RPMI7951 (cell line): ENCODE measurements around the gene SCMH1. TPM values are rescaled to one million over a fixed set of nuclear protein-coding genes. Genes with fewer than 3 reads are reported as not detected.

Source experiments
- DNase-seq: peaks from one replicate; pipeline ENCODE4 v3.0.0-alpha.2; 2012; ENCODE audit warnings: low read depth
- total RNA-seq: library from RNA; depleted of rRNA; stranded (reverse); fragments of >200 nt; shearing (Covaris generic); gene quantifications from 2 replicates; pipeline ENCODE4 v1.2.3, GENCODE V29; 2014

The SCMH1 gene
- total RNA-seq, 1 experiment from 2014 or later, result 24.6 TPM

- no peak for DNase-seq
Measured at GRCh38 chr1:41005876-41006275, 236.2 kb downstream of the SCMH1 start.

GRCh38 chr1:41003640-41004220 is 238.4 kb downstream of the SCMH1 start:
- DNase-seq, result peak; percentile 99

GRCh38 chr1:41003127-41003639 is 238.9 kb downstream of the SCMH1 start:
- DNase-seq, result no peak

- no peak for DNase-seq
Measured at GRCh38 chr1:40998668-40999067, 243.4 kb downstream of the SCMH1 start.

- no peak for DNase-seq
Measured at GRCh38 chr1:40997096-40997495, 245.0 kb downstream of the SCMH1 start.

- no peak for DNase-seq
Measured at GRCh38 chr1:40989066-40989465, 253.0 kb downstream of the SCMH1 start.

- DNase-seq, result no peak
Measured at GRCh38 chr1:40988280-40988679, 253.8 kb downstream of the SCMH1 start.

- no peak for DNase-seq
Measured at GRCh38 chr1:40987439-40988276, 254.4 kb downstream of the SCMH1 start.

- no peak for DNase-seq
Measured at GRCh38 chr1:40986956-40987355, 255.2 kb downstream of the SCMH1 start.

GRCh38 chr1:40986328-40986783 is 255.8 kb downstream of the SCMH1 start:
- DNase-seq, result no peak

GRCh38 chr1:40985875-40986274 is 256.2 kb downstream of the SCMH1 start:
- no peak for DNase-seq

GRCh38 chr1:40985161-40985560 is 256.9 kb downstream of the SCMH1 start:
- no peak for DNase-seq

GRCh38 chr1:40984531-40984930 is 257.6 kb downstream of the SCMH1 start:
- DNase-seq, result no peak

- DNase-seq, result no peak
Measured at GRCh38 chr1:40984066-40984465, 258.0 kb downstream of the SCMH1 start.

- DNase-seq, result no peak
Measured at GRCh38 chr1:40983286-40983685, 258.8 kb downstream of the SCMH1 start.

- DNase-seq, result no peak
Measured at GRCh38 chr1:40982721-40983120, 259.4 kb downstream of the SCMH1 start.

GRCh38 chr1:40981691-40982448 is 260.2 kb downstream of the SCMH1 start:
- DNase-seq, result no peak

- peak; percentile 23 for DNase-seq
Measured at GRCh38 chr1:40980453-40981121, 261.5 kb downstream of the SCMH1 start.

GRCh38 chr1:40980068-40980452 is 262.0 kb downstream of the SCMH1 start:
- no peak for DNase-seq

GRCh38 chr1:40979241-40980067 is 262.7 kb downstream of the SCMH1 start, which contains the start of gene CTPS1:
Gene CTPS1, plus strand, starts transcription at chr1:40979696. Its CDS starts 3,595 bp downstream, at chr1:40983291.
- DNase-seq, result peak; percentile 91

- DNase-seq, result no peak
Measured at GRCh38 chr1:40978886-40979240, 263.2 kb downstream of the SCMH1 start.
